Measurements from ENCODE around the gene SCN2B.

DNA sequence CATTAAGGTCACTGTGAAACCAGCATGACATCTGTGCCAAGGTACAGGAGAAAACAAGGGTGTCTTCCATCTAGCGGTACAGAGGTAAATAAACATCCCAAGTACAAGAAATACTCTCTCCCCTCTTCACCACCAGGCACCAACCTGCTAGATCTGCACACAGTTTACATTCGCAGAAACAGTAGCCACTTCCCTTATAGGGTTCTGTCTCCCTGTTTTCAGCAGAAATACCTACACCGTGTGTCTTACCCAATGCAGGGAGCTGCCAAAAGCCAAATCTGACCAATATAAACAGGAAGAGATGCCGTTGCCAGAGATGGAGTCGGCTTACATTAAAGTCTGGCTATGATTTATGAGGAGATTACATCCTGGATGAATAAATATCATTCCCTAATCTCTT lies 25.0 kb downstream of the SCN2B start:
- TF ChIP-seq, protein P1, sequence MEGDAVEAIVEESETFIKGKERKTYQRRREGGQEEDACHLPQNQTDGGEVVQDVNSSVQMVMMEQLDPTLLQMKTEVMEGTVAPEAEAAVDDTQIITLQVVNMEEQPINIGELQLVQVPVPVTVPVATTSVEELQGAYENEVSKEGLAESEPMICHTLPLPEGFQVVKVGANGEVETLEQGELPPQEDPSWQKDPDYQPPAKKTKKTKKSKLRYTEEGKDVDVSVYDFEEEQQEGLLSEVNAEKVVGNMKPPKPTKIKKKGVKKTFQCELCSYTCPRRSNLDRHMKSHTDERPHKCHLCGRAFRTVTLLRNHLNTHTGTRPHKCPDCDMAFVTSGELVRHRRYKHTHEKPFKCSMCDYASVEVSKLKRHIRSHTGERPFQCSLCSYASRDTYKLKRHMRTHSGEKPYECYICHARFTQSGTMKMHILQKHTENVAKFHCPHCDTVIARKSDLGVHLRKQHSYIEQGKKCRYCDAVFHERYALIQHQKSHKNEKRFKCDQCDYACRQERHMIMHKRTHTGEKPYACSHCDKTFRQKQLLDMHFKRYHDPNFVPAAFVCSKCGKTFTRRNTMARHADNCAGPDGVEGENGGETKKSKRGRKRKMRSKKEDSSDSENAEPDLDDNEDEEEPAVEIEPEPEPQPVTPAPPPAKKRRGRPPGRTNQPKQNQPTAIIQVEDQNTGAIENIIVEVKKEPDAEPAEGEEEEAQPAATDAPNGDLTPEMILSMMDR (conservative IDR thresholded peaks at IDR 0.05; ENCODE audit: low read length), result no peak
- no peak for TF ChIP-seq EZH2phosphoT487 (IDR thresholded peaks at IDR 0.05; ENCODE audit: borderline replicate concordance, low read depth, low read length)
